Naive B cell (primary cell): ENCODE results near the gene DNAJC22. TPM values are rescaled to one million over a fixed set of nuclear protein-coding genes. Genes with fewer than 3 reads are reported as not detected.
A peak's percentile ranks its signal among the peaks of the same experiment; 100 is the strongest.
"Not testable (repeated sequence)": the region's sequence is repeated elsewhere in the genome, so short reads cannot be mapped to it uniquely, and the experiment has no call there.

Experiments used
- ATAC-seq, 2 donors: fragments of 150-1000 bp; cut with Tn5 transposase; 2 replicates each; pipeline ENCODE4 v1.10.0; 2021; ENCODE audit warnings: low read depth in 2 of 2, mild to moderate bottlenecking in 2 of 2, moderate library complexity in 2 of 2
- DNase-seq: peaks from one replicate; pipeline ENCODE4 v3.0.0; 2022
- H3K27ac Mint-ChIP-seq, 6 donors: one replicate each; pipeline ENCODE4 v1.8.0; 2020 to 2022; ENCODE audit warnings: mild to moderate bottlenecking in 6 of 6, mixed read lengths in 6 of 6, moderate library complexity in 5 of 6, inconsistent platforms in 2 of 6
- H3K27me3 Mint-ChIP-seq, 3 donors: one replicate each; pipeline ENCODE4 v1.8.0; 2021 to 2022; ENCODE audit warnings: mixed read lengths in 3 of 3, mild to moderate bottlenecking in 1 of 3
- H3K36me3 Mint-ChIP-seq, 2 donors: one replicate each; pipeline ENCODE4 v1.8.0; 2020 to 2022; ENCODE audit warnings: mixed read lengths in 2 of 2, inconsistent platforms in 1 of 2, mild to moderate bottlenecking in 1 of 2
- H3K4me1 Mint-ChIP-seq, 3 donors: one replicate each; pipeline ENCODE4 v1.8.0; 2020 to 2022; ENCODE audit warnings: mixed read lengths in 3 of 3, inconsistent platforms in 1 of 3, mild to moderate bottlenecking in 1 of 3, moderate library complexity in 1 of 3
- H3K4me3 Mint-ChIP-seq, 8 donors: one replicate each; pipeline ENCODE4 v1.8.0; 2020 to 2022; ENCODE audit warnings: mild to moderate bottlenecking in 8 of 8, mixed read lengths in 8 of 8, moderate library complexity in 8 of 8, inconsistent platforms in 2 of 8
- H3K9me3 Mint-ChIP-seq, 7 donors: one replicate each; pipeline ENCODE4 v1.8.0; 2020 to 2022; ENCODE audit warnings: mixed read lengths in 7 of 7, mild to moderate bottlenecking in 5 of 7, inconsistent platforms in 2 of 7, moderate library complexity in 1 of 7
- polyA plus RNA-seq, 6 donors: library from polyadenylated mRNA; unstranded; fragments of 300-500 nt; fragmentation: Illumina TruSeq; gene quantifications; one replicate each; pipeline ENCODE4 v1.2.3, GENCODE V29; 2021; ENCODE audit warnings: low read depth in 6 of 6

Gene DNAJC22
- polyA plus RNA-seq, 6 donors from 2014 or later = not detected

DNA sequence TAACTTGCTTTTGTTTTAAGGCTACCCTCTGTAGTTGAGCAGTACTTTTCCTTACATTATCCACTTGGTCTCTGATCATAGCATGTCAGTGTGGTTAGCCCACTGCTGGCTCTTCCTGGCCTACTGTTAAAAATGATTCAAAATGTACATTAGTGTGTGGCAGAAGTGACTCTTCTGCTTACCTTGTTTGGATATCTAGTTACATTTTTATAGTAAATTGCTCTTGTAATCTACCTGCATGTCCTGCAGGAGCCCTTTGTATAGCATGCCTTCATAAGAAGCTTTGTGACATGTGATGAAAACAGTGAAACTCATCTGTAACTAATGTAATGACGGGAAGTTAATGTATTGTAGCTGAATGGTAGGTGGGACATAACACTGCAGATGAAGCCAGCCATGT is 28.7 kb downstream of the DNAJC22 start:
- DNase-seq (no peak), ATAC-seq (no peak)
- no peaks in the 10 kb centered on the region for H3K9me3 Mint-ChIP-seq
- H3K27ac Mint-ChIP-seq = peak overlapping the region in 1 of 6 donors; percentile 64
- H3K4me1 Mint-ChIP-seq = peaks cover 8 to 15% (median 11%) of the 10 kb centered on the region in 3 donors
- H3K27me3 Mint-ChIP-seq = no peaks in the 10 kb centered on the region
- no peaks in the 10 kb centered on the region for H3K36me3 Mint-ChIP-seq
- no peak overlapping the region for H3K4me3 Mint-ChIP-seq

DNA sequence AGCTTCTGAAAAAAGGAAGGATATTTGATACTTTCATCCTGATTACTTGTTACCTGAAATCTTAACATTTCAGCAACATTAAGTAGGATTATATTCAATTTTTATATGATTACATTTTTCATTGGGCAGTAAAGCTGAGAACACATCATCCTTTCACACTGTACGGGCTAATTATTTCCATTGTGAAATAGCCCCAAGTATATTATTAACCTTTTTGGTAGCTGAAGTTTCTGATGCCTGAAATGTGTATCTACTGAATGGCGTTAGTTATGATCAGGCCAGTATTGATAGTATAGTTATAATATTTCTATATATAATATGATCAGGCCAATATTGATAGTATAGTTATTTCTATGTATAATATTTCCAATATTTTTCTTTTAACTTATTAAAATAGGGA is 30.7 kb downstream of the DNAJC22 start:
- DNase-seq (no peak), ATAC-seq (no peak)
- Mint-ChIP-seq H3K9me3 (no peaks in the 10 kb centered on the region), H3K27me3 (no peaks in the 10 kb centered on the region), H3K36me3 (no peaks in the 10 kb centered on the region), H3K4me3 (no peak overlapping the region), H3K4me1 (peaks cover 0 to 4% (median 0%) of the 10 kb centered on the region in 3 donors), H3K27ac (no peak overlapping the region)

DNA sequence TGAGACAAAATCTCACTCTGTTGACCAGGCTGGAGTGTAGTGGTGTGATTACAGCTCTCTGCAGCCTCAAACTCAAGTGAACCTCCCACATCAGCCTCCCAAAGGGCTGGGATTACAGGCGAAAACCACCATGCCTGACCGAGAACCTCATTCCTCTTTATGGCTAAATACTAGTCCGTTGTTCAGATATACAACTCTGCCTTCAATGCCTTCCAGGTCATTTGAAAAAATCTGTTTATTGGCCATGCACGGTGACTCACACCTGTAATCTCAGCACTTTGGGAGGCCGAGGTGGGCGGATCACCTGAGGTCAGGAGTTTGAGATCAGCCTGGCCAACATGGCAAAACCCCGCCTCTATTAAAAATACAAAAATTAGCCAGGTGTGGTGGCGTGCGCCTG is 33.5 kb downstream of the DNAJC22 start:
- not testable (repeated sequence) for H3K27ac Mint-ChIP-seq, H3K36me3 Mint-ChIP-seq, H3K27me3 Mint-ChIP-seq, H3K4me1 Mint-ChIP-seq, ATAC-seq, H3K4me3 Mint-ChIP-seq, DNase-seq, H3K9me3 Mint-ChIP-seq

DNA sequence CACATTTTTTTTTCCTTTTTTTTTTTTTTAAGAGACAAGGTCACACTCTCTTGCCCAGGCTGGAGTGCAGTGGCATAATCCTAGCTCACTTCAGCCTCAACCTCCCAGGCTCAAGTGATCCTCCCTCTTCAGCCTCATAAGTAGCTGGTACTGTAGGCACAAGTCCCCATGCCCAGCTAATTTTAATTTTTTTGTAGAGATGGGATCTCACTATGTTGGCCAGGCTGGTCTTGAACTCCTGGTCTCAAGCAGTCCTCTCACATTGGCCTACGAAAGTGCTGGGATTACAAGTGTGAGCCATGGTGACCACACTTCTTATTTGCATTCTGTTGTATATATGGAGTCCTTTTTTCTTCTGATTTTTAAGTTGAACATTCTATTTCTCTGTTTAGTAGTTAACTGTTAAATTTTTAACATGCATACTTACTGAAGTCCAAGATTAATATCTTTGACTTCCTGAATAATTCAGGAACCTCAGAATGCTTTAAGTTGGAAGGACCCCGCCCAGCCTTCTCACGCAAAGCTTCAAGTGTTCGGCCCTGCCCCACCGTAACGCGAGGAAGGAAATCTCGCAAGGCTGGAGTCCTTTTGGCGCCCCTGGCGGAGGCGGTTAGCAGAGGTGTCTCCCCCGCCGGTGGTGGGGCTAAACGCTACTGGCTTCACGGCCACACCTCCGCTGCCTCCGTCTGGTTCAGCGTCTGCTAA is 42.1 kb downstream of the DNAJC22 start:
- H3K4me1 Mint-ChIP-seq = peaks cover 4 to 10% (median 10%) of the 10 kb centered on the region in 3 donors
- peak overlapping the region in 2 of 6 donors; percentile 64 to 71 for H3K27ac Mint-ChIP-seq
- H3K36me3 Mint-ChIP-seq = no peaks in the 10 kb centered on the region
- no peaks in the 10 kb centered on the region for H3K27me3 Mint-ChIP-seq
- DNase-seq = peak; percentile 43
- ATAC-seq = peak; percentile 98 to 99
- peak overlapping the region in 6 of 8 donors; percentile 32 to 84 (median 46) for H3K4me3 Mint-ChIP-seq
- no peaks in the 10 kb centered on the region for H3K9me3 Mint-ChIP-seq

DNA sequence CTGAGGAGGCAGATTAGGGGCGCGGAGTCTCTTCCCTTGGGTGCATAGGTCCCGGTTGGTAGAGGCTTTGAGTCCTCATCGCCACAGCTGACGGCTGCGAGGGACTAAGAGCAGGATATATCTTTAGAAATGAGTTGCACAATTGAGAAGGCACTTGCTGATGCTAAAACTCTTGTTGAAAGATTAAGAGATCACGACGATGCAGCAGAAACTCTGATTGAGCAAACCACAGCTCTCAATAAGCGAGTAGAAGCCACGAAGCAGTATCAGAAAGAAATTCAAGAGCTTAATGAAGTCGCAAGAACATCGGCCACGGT is 42.7 kb downstream of the DNAJC22 start:
- Mint-ChIP-seq H3K4me3 (peak overlapping the region in 7 of 8 donors; percentile 32 to 84 (median 45)), H3K27ac (peak overlapping the region in 1 of 6 donors; percentile 71), H3K27me3 (no peaks in the 10 kb centered on the region), H3K4me1 (peaks cover 1 to 10% (median 10%) of the 10 kb centered on the region in 3 donors), H3K36me3 (no peaks in the 10 kb centered on the region), H3K9me3 (no peaks in the 10 kb centered on the region)
- no peak for DNase-seq
- ATAC-seq = no peak

DNA sequence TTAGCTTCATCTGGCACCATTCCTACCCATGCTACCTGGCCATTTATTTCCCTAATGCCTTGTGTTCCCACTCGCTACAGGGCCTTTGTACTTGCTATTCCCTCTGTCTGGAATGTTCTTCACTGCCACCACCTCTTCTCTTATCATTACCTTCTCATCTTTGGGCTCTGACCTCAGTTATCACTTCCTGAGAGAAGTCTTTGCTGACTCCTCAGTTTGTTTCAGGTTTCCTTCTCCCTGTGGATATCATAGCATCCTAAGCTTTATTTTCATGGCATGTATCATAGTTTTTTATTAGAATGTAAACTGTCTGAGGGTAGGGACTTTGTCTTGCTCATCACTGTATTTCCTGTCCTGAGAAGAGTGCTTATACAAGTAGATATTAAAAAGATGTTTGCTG is 50.3 kb downstream of the DNAJC22 start:
- Mint-ChIP-seq H3K4me1 (peaks cover 4 to 12% (median 5%) of the 10 kb centered on the region in 3 donors), H3K36me3 (peaks cover 0 to 9% of the 10 kb centered on the region in 2 donors), H3K27ac (peak overlapping the region in 2 of 6 donors; percentile 10 to 66), H3K9me3 (no peaks in the 10 kb centered on the region), H3K4me3 (no peak overlapping the region), H3K27me3 (no peaks in the 10 kb centered on the region)
- ATAC-seq (no peak), DNase-seq (no peak)

DNA sequence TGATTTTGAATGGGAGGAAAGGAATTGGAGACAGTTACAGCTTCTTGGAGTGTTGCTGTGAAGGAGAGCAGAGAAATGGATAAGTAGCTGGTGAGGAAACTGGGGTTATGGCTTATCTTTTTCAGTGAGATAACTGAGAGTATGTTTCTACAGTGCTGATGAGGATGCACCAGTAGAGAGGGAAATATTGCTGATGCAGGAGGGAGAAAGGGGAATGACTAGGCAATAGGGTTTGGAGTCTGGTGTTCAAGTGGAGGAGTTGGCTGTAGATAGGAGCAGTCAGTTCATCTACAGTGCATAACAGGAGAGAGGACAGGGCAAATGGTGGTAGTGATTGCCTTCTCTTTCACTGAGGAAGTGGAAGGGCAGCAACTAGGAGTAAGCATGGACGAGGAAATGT is 53.6 kb downstream of the DNAJC22 start:
- Mint-ChIP-seq H3K4me1 (peaks cover 4 to 16% (median 5%) of the 10 kb centered on the region in 3 donors), H3K27me3 (no peaks in the 10 kb centered on the region), H3K4me3 (no peak overlapping the region), H3K27ac (peak overlapping the region in 1 of 6 donors; percentile 16), H3K9me3 (no peaks in the 10 kb centered on the region), H3K36me3 (peaks cover 0 to 9% of the 10 kb centered on the region in 2 donors)
- DNase-seq (no peak), ATAC-seq (no peak)

Other genes starting within 250 kb of the DNAJC22 start
- 10 to 100 TPM; 42.4 to 93.6 (median 59.1) TPM for gene LMBR1L, start 236.0 kb upstream of the DNAJC22 start, polyA plus RNA-seq
- 100 to 1,000 TPM; 355 to 614 (median 402) TPM for gene TUBA1B, start 215.5 kb upstream of the DNAJC22 start, polyA plus RNA-seq
- gene TUBA1A, start 157.8 kb upstream of the DNAJC22 start, polyA plus RNA-seq = 100 to 1,000 TPM; 272 to 383 (median 304) TPM
- 10 to 100 TPM; 17.0 to 38.9 (median 31.9) TPM for gene TUBA1C, start 81.8 kb upstream of the DNAJC22 start, polyA plus RNA-seq
- not detected for gene PRPH, start 51.7 kb upstream of the DNAJC22 start, polyA plus RNA-seq
- gene TROAP, start 23.6 kb upstream of the DNAJC22 start, polyA plus RNA-seq = 1 to 10 TPM in 1 of 6 donors, under 1 TPM in 1, not detected in 4; 0.86 to 2.1 TPM
- not detected for gene C1QL4, start 9.7 kb upstream of the DNAJC22 start, polyA plus RNA-seq
- 10 to 100 TPM in 1 of 6 donors, 1 to 10 TPM in 5; 1.9 to 11.4 (median 9.0) TPM for gene SPATS2, start 20.6 kb downstream of the DNAJC22 start, polyA plus RNA-seq
- under 1 TPM in 3 of 6 donors, not detected in 3; 0.09 to 0.33 (median 0.18) TPM for gene KCNH3, start 192.1 kb downstream of the DNAJC22 start, polyA plus RNA-seq
- 10 to 100 TPM; 41.5 to 54.5 (median 51.1) TPM for gene MCRS1, start 221.3 kb downstream of the DNAJC22 start, polyA plus RNA-seq